H1 (cell line): ENCODE measurements around the gene PEX19. TPM values are rescaled to one million over a fixed set of nuclear protein-coding genes. Genes with fewer than 3 reads are reported as not detected.

Experiments used
- CTCF ChIA-PET: fragments of 300-600 bp; sonication (Branson Sonifier 250); formaldehyde crosslinking; loops from one replicate; lab custom pipeline; 2021; ENCODE audit not compliant: partially characterized antibody; lab: Charles Lee
- POLR2A ChIA-PET: fragments of 300-600 bp; sonication (Branson Sonifier 250); formaldehyde crosslinking; loops from one replicate; lab custom pipeline; 2021; ENCODE audit warnings: inconsistent platforms; ENCODE audit not compliant: partially characterized antibody; lab: Charles Lee
- DNase-seq, 2 experiments: peaks; one replicate each; pipeline versions ENCODE4 v3.0.0 to v3.0.0-alpha.2; 2010 to 2022; ENCODE audit warnings: low spot score in 2 of 2, low read depth in 1 of 2, mixed read lengths in 1 of 2
- FAIRE-seq: peaks from 2 replicates; lab custom pipeline; 2011; peaks lifted over from hg19 to GRCh38; lab: Jason Lieb, UNC
- H2AFZ ChIP-seq: 2 replicates; pipeline ENCODE4 v1.8.1; 2012; ENCODE audit warnings: low read length, inconsistent platforms
- H2AK5ac ChIP-seq: 2 replicates; pipeline ENCODE4 v1.6.1; 2013; ENCODE audit warnings: low read depth, low read length
- H2BK120ac ChIP-seq: replicated peaks from 2 replicates; pipeline ENCODE3; 2013; ENCODE audit warnings: low read depth, low read length, inconsistent platforms
- H2BK12ac ChIP-seq: 2 replicates; pipeline ENCODE4 v1.6.1; 2013; ENCODE audit warnings: low read depth, low read length
- H2BK15ac ChIP-seq: 2 replicates; pipeline ENCODE4 v1.6.1; 2013; ENCODE audit warnings: low read length
- H2BK20ac ChIP-seq: 2 replicates; pipeline ENCODE4 v1.6.1; 2013; ENCODE audit warnings: low read length
- H2BK5ac ChIP-seq: 2 replicates; pipeline ENCODE4 v1.6.1; 2013; ENCODE audit warnings: low read depth, low read length
- H3K14ac ChIP-seq: 2 replicates; pipeline ENCODE4 v1.6.1; 2013; ENCODE audit warnings: inconsistent platforms; ENCODE audit not compliant: insufficient read length
- H3K18ac ChIP-seq: 2 replicates; pipeline ENCODE4 v1.6.1; 2013; ENCODE audit warnings: low read length; ENCODE audit errors: extremely low read depth
- H3K23ac ChIP-seq: 2 replicates; pipeline ENCODE4 v1.6.1; 2013; ENCODE audit warnings: inconsistent platforms; ENCODE audit not compliant: insufficient read length
- H3K23me2 ChIP-seq: 2 replicates; pipeline ENCODE4 v1.6.1; 2013; ENCODE audit warnings: low read depth, low read length
- H3K27ac ChIP-seq: 2 replicates; pipeline ENCODE4 v1.6.1; 2011; ENCODE audit warnings: low read depth, low read length, inconsistent platforms
- H3K27me3 ChIP-seq, 4 experiments: replicated peaks in 1 of 4; 1 replicate in 1 of 4; 2 replicates in 3 of 4; pipeline versions ENCODE4 v1.6.1 to v1.8.1; 2011 to 2013; ENCODE audit warnings: low read length in 3 of 4, mild to moderate bottlenecking in 3 of 4, inconsistent platforms in 2 of 4, mixed read lengths in 2 of 4, moderate library complexity in 1 of 4; ENCODE audit not compliant: control insufficient read depth in 3 of 4, insufficient read depth in 3 of 4; ENCODE audit errors: extremely low read depth in 1 of 4
- H3K36me3 ChIP-seq, 4 experiments: 2 replicates each; pipeline versions ENCODE4 v1.6.1 to v1.8.1; 2011 to 2013; ENCODE audit warnings: mild to moderate bottlenecking in 4 of 4, low read length in 3 of 4, moderate library complexity in 2 of 4, control low read depth in 1 of 4, inconsistent platforms in 1 of 4; ENCODE audit not compliant: insufficient read depth in 4 of 4, control insufficient read depth in 2 of 4
- H3K4ac ChIP-seq: replicated peaks from 2 replicates; pipeline ENCODE3; 2013; ENCODE audit warnings: low read length, low read depth, mixed read lengths, inconsistent platforms; ENCODE audit not compliant: insufficient read length
- H3K4me1 ChIP-seq, 4 experiments: replicated peaks in 1 of 4; 1 replicate in 1 of 4; 2 replicates in 3 of 4; pipeline versions ENCODE4 v1.6.1 to v1.8.1; 2011 to 2013; ENCODE audit warnings: low read length in 3 of 4, inconsistent platforms in 2 of 4, mixed read lengths in 1 of 4; ENCODE audit not compliant: insufficient read depth in 4 of 4, control insufficient read depth in 3 of 4
- H3K4me2 ChIP-seq, 2 experiments: 2 replicates each; pipeline versions ENCODE4 v1.6.1 to v1.8.1; 2011 to 2013; ENCODE audit warnings: low read depth in 2 of 2, low read length in 2 of 2, control low read depth in 1 of 2, inconsistent platforms in 1 of 2, mild to moderate bottlenecking in 1 of 2; ENCODE audit not compliant: insufficient read depth in 1 of 2
- H3K4me3 ChIP-seq, 4 experiments: fragments of 200-600, 300-600 bp in 1 of 4; sonication (generic), shearing (Covaris generic), sonication (Bioruptor Twin) in 1 of 4; 2 replicates each; pipeline versions ENCODE4 v1.5.1 to v1.8.1; 2011 to 2016; ENCODE audit warnings: low read length in 4 of 4, low read depth in 3 of 4, control low read depth in 2 of 4, inconsistent platforms in 2 of 4, mild to moderate bottlenecking in 2 of 4, mixed read lengths in 1 of 4, moderate library complexity in 1 of 4; ENCODE audit not compliant: insufficient read depth in 2 of 4; ENCODE audit errors: extremely low read depth in 1 of 4
- H3K56ac ChIP-seq: replicated peaks from 2 replicates; pipeline ENCODE3; 2013; ENCODE audit warnings: low read depth, mild to moderate bottlenecking, mixed read lengths, low read length, inconsistent platforms; ENCODE audit not compliant: insufficient read length
- H3K79me1 ChIP-seq: 2 replicates; pipeline ENCODE4 v1.6.1; 2013; ENCODE audit warnings: low read depth, low read length, control low read depth
- H3K79me2 ChIP-seq, 2 experiments: 2 replicates each; pipeline versions ENCODE4 v1.6.1 to v1.8.1; 2012 to 2013; ENCODE audit warnings: low read length in 2 of 2, mild to moderate bottlenecking in 2 of 2, inconsistent platforms in 1 of 2; ENCODE audit not compliant: insufficient read depth in 2 of 2, control insufficient read depth in 1 of 2
- H3K9ac ChIP-seq, 4 experiments: replicated peaks in 1 of 4; 1 replicate in 1 of 4; 2 replicates in 3 of 4; pipeline versions ENCODE4 v1.6.1 to v1.8.1; 2011 to 2013; ENCODE audit warnings: low read depth in 3 of 4, low read length in 3 of 4, control low read depth in 2 of 4, mild to moderate bottlenecking in 2 of 4, moderate library complexity in 2 of 4, inconsistent platforms in 1 of 4; ENCODE audit errors: extremely low read depth in 1 of 4
- H3K9me3 ChIP-seq, 2 experiments: 2 replicates each; pipeline versions ENCODE4 v1.6.1 to v1.8.1; 2012 to 2013; ENCODE audit warnings: mild to moderate bottlenecking in 2 of 2, moderate library complexity in 2 of 2, control low read depth in 1 of 2, inconsistent platforms in 1 of 2, low read depth in 1 of 2, low read length in 1 of 2, mixed read lengths in 1 of 2; ENCODE audit not compliant: insufficient read depth in 2 of 2
- H4K20me1 ChIP-seq, 2 experiments: replicated peaks in 1 of 2; 2 replicates each; pipeline versions ENCODE3 to v1.8.1; 2011 to 2013; ENCODE audit warnings: inconsistent platforms in 2 of 2, low read length in 2 of 2, mild to moderate bottlenecking in 1 of 2; ENCODE audit not compliant: insufficient read depth in 2 of 2, control insufficient read depth in 1 of 2
- H4K5ac ChIP-seq: 2 replicates; pipeline ENCODE4 v1.6.1; 2013; ENCODE audit warnings: low read length, low read depth, mixed read lengths, inconsistent platforms; ENCODE audit not compliant: insufficient read length
- H4K8ac ChIP-seq: 2 replicates; pipeline ENCODE4 v1.8.0; 2013; ENCODE audit warnings: mild to moderate bottlenecking, moderate library complexity, low read length, inconsistent platforms; ENCODE audit not compliant: insufficient read depth; ENCODE audit errors: extremely low read depth
- H4K91ac ChIP-seq: replicated peaks from 2 replicates; pipeline ENCODE3; 2013; ENCODE audit warnings: low read length, mixed read lengths, inconsistent platforms; ENCODE audit not compliant: insufficient read length
- BACH1 ChIP-seq: IDR thresholded peaks from 2 replicates; pipeline ENCODE4 v1.6.1; 2012; ENCODE audit warnings: low read length, improper control_type of control experiment
- CREB1 ChIP-seq: IDR thresholded peaks from 2 replicates; pipeline ENCODE4 v1.6.1; 2012; ENCODE audit warnings: inconsistent platforms
- E2F6 ChIP-seq: IDR thresholded peaks from 2 replicates; pipeline ENCODE4 v1.6.1; 2012; ENCODE audit warnings: inconsistent platforms
- KDM5A ChIP-seq: fragments of 200-600 bp; IDR thresholded peaks from 2 replicates; pipeline ENCODE4 v1.7.1; 2012; ENCODE audit warnings: mild to moderate bottlenecking, low read length, inconsistent platforms, mixed read lengths
- TCF12 ChIP-seq: IDR thresholded peaks from 2 replicates; pipeline ENCODE4 v1.6.1; 2011; ENCODE audit warnings: low read depth, mild to moderate bottlenecking, low read length
- WGBS, 2 experiments: shearing (Covaris generic) in 1 of 2; methylation state at CpG; one replicate each; pipeline versions ENCODE4 v1.1.6 to v1.1.7; 2013 to 2015; ENCODE audit warnings: low lambda C conversion rate in 2 of 2, mixed read lengths in 2 of 2, inconsistent platforms in 1 of 2, low coverage in 1 of 2, missing lambda C conversion rate in 1 of 2; ENCODE audit not compliant: insufficient replicate concordance in 2 of 2, insufficient coverage in 1 of 2, insufficient read length in 1 of 2; ENCODE audit errors: extremely low coverage in 1 of 2, missing lambda C conversion rate in 1 of 2; 5-methylcytosine and 5-hydroxymethylcytosine counted together
- polyA plus RNA-seq, 7 experiments: library from polyadenylated mRNA; depleted of rRNA in 3 of 7; stranded (reverse) in 5 of 7; unstranded in 2 of 7; fragments of >200 nt in 5 of 7; fragments of 200-250 nt in 2 of 7; gene quantifications; 1 replicate in 5 of 7; 2 replicates in 1 of 7; 4 replicates in 1 of 7; pipeline versions ENCODE4 v1.2.1 to v1.2.3, GENCODE V29; 2011 to 2013; ENCODE audit warnings: missing spikeins in 2 of 7, mixed read lengths in 2 of 7
- total RNA-seq: library from RNA; stranded (reverse); fragmentation: NEBNext Ultra II Directional; extraction: Animal tissue kit (Norgen Biotek cat#: 25700); gene quantifications from 2 replicates; pipeline ENCODE4 v1.2.1, GENCODE V29; 2021

The PEX19 gene
- total and polyA plus RNA-seq, 2 of the 8 experiments (the other 6 are each of a cell fraction or from before 2014, with no cell fraction given), result 50.4 to 80.2 TPM

DNA sequence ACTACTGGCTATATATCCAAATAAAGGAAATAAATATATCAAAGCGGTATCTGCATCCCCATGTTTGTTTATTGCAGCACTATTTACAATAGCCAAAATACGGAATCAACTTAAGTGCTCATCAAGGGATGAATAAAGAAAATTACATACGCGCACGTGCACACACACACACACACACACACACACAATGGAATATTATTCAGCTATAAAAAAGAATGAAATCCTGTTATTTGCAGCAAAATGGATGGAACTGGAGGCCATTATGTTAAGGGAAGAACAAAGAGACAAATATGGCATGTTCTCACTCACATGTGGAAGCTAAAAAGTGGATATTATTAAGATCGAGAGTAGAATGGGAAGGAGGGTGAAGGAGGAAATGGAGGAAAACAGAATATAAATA lies 37.9 kb upstream of the PEX19 start:
- DNase-seq (no peak), FAIRE-seq (no peak)
- H2BK5ac ChIP-seq, result no peak overlapping the region
- no peak overlapping the region for H3K9ac ChIP-seq
- H3K56ac ChIP-seq, result no peak overlapping the region
- H4K8ac ChIP-seq, result no peak overlapping the region
- peaks cover 0 to 5% of the 10 kb centered on the region in 2 experiments; a peak in 2 of 4 replicates for H3K79me2 ChIP-seq
- no peak overlapping the region for H3K18ac ChIP-seq
- H3K79me1 ChIP-seq, result no peaks in the 10 kb centered on the region; the same call in 1 of the 2 replicates
- H2AK5ac ChIP-seq, result no peak overlapping the region
- H3K4me2 ChIP-seq, result no peak overlapping the region
- H2BK20ac ChIP-seq, result no peak overlapping the region
- ChIA-PET POLR2A (no interaction called here), CTCF (interaction anchor here (1.2 to 2.4 kb wide), 2 partner anchors 31 to 66 kb away, joined by 3 to 8 read pairs; no protein-coding TSS in a partner anchor)
- no peak overlapping the region for H2BK120ac ChIP-seq
- no peaks in the 10 kb centered on the region for H3K27me3 ChIP-seq
- no peak overlapping the region for H2AFZ ChIP-seq
- H3K23me2 ChIP-seq, result no peaks in the 10 kb centered on the region; the same call in 1 of the 2 replicates
- no peak overlapping the region for H2BK15ac ChIP-seq
- H3K36me3 ChIP-seq, result peaks cover 10 to 53% (median 24%) of the 10 kb centered on the region in 4 experiments
- no peak overlapping the region for H3K23ac ChIP-seq
- WGBS, 2 experiments, result 96% methylated on average over 6 of the region's 6 CpGs; no CpG with 5 or more reads in 1 of the 2 experiments
- no peak overlapping the region for H3K14ac ChIP-seq
- no peaks in the 10 kb centered on the region for H3K9me3 ChIP-seq
- H3K27ac ChIP-seq, result no peak overlapping the region
- H3K4me3 ChIP-seq, result no peak overlapping the region
- H3K4ac ChIP-seq, result no peak overlapping the region
- H4K20me1 ChIP-seq, result peaks cover 0 to 1% of the 10 kb centered on the region in 2 experiments
- no peaks in the 10 kb centered on the region for H3K4me1 ChIP-seq
- no peak overlapping the region for H2BK12ac ChIP-seq
- no peak overlapping the region for H4K5ac ChIP-seq
- H4K91ac ChIP-seq, result no peak overlapping the region
- TF ChIP-seq BACH1 (no peak), E2F6 (no peak), TCF12 (no peak), KDM5A (no peak), CREB1 (no peak)
